Posterior cingulate gyrus (tissue), 11 donors: ENCODE measurements around the gene CYP4F12.

Experiments used
- DNase-seq, 10 donors: peaks; one replicate each; pipeline versions ENCODE4 v3.0.0 to v3.0.0-alpha.2; 2020 to 2021; ENCODE audit warnings: mixed read lengths in 3 of 10
- intact Hi-C: fragments of 100-400 bp; cut with DNase I; formaldehyde crosslinking; loops from one replicate; pipeline ENCODE4 v1.15.1; 2023

The CYP4F12 gene

DNA sequence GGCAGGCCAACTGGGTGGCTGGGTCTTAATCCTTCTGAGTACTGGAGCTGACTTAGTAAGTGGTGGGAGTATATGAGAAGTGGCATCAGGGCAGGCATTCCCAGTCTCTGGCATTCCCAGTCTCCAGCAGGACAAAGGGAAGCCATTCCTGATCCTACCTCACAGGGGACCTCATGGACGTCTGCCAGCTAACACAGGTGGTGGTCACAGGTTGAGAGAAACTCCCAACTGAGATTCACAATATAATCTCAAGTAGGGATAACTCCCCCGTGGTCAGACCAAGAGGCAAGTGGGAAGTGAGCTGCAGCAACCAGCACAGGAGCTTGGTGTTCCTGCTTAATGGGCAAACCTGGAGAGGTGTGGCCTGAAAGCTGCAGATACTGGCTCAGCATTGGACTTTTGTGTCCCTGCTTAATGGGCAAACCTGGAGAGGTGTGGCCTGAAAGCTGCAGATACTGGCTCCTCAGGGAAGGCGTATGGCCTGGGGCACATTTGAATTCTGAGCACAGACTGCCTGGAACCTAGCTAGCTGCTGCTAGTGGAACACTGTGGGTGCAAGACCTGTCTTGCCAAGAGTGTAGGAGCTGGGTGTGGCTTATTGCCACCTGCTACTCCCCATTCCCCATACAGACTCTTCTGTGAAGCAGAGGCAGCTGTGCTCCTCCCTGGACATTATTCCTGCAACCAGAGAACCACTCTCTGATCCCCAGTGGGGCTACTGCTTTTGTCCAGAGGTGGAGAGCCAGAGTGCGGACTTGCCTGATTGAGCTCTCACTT, 29.1 kb downstream of the CYP4F12 start:
- no peak for DNase-seq
- intact Hi-C loops: no loop called here

DNA sequence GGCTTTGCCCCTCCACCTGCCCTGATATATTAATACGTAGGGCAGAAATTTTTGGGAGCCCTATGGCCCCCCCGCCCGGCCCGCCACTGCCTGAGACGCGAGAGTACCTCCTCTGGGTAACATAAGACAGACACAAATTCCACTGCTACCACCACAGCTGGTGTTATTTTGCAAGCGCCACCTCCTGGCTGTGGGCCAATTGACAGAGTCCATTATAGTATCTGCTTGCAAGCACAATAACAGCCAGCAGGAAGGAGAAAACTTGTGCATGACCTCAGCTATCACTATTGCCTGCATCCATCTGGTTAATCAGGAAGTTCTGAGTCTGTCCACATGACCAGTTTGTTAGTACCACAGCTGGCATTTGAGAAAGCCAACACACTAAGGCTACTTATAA, 29.6 kb downstream of the CYP4F12 start:
- intact Hi-C loops: no loop called here
- DNase-seq: peak in 4 of 10 donors; percentile 14 to 35 (median 21)

DNA sequence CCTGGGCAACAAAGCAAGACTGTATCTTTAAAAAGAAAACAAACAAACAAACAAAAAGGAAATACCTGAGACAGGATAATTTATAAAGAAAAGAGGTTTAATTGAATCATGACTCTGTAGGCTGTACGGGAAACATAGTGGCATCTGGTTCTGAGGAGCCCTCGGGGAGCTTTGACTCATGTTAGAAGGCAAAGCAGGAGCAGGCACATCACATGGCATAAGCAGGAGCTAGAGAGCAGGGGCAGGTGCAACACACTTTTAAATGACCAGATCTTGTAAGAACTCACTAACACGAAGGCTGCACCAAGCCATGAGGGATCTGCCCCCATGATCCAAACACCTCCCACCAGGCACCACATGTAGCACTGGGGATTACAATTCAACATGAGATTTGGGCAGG, 41.8 kb downstream of the CYP4F12 start:
- intact Hi-C loops: no loop called here

DNA sequence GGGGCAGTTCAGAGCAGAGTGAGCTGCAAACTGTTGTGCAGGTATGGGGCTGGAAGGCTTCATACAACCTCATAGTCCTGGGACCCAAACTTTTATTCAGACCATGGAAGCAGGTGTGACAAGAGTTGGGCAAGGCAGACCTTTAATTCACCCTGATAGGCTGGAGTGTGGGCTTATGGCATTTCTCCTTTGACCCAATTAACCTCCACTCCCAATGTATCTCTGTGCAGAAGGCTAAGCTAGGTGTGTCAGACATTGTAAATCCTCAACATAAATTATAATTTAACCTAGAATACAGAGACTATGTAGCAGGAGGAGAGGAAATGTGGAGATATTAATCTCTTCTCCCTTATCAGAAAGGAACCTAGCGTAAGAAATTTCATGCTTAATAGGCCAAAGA, 42.8 kb downstream of the CYP4F12 start:
- DNase-seq: no peak
- intact Hi-C loops: no loop called here

More for the DNA sequence above, 41.8 kb downstream of the CYP4F12 start:
- DNase-seq: no peak

DNA sequence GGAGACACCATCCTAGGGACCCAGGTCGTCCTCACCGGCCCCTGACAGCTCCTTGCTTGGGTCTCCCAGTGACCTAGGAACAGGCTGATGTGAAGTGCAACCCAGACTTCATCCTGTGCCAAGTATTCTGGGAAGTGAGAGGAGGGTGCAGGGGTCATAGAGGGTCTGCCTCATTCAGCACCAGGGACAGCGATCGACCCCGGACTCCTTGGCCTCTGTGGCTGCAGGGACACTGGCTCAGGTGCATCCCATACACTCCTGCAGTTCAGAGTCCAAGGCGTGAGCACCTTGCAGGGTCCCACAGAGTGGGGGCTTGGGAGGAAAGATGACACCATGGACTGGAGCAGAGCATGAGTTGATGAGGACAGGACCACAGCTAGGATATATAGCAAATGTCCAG, 44.9 kb downstream of the CYP4F12 start:
- intact Hi-C loops: no loop called here

DNA sequence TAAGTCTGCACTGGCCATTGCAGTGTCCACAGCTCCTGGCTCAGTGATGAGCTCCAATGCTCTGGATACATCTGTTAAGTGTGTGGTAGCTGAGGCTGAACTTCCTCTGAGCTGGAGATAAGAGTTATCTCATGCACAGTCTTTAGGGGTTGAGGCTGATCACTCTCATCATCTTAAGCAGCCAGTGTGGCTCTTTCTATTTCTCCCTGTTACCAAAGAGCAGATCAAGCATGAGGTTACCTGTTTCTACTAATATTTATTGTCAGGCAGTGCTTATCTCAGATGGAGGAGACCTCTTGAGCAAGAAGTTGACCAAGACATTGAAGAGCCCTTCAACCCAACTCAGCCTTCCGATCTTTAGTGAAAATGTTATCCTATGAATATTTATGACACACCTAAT, 48.4 kb downstream of the CYP4F12 start:
- DNase-seq: no peak
- intact Hi-C loops: no loop called here

More for the DNA sequence above, 44.9 kb downstream of the CYP4F12 start:
- no peak for DNase-seq

DNA sequence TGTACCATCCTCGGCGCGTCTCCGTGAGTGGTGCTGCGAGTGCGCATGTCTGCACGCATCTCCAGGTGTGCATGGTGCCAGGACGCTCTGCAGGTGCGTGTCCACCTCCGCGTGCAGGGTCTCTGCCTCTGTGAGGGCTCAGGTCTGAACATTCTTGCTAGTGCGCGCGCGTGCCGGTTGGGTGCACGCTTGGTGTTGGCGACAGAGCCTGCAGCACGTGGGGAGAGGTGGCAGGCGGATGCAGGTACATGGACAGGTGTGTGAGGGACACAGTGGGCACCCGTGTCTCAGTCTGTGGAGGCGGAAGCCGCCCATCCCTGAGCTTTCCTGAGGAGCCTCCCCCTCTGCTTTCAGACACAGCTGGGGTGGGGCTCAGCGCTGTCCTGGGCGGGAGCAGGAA, 50.1 kb downstream of the CYP4F12 start:
- no peak for DNase-seq
- intact Hi-C loops: no loop called here

DNA sequence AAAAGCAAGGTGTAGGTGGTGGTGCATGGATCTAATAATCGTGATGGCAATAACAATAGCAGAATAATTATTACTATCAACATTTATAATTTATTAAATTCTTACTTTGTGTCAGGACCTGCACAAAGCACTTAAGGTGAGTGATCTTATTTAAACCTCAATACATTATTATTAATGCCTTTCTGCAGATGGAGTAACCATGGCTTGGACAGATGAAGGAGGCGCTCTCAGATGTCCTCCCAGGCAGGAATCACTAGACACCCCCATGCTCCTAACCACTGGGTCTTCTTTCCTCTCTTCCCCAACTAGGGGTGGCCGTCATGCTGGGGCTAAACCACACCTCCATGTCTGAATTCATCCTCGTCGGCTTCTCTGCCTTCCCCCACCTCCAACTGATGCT, 54.8 kb downstream of the CYP4F12 start, which contains the start of gene OR10H2:
Gene OR10H2 (plus strand): TSS at position 301 of the 400 bp plus-strand sequence. CDS start 20 bp downstream, at position 321.
- intact Hi-C loops: no loop called here
- no peak for DNase-seq

DNA sequence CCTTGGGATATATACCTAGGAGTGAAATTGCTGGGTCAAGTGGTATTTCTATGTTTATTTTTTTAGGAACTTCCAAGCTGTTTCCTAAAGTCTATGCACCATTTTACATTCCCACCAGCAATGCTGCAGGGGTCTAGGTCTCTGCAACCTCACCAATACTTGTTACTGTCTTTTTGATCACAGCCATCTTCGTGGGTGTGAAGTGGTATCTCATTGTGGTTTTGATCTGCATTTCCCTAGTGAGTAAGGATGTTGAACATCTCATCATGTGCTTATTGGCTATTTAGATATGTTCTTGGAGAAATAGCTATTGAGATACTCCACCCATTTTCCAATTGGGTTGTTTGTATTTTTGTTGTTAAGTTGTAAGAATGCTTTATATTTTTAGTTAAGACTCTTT, 57.7 kb downstream of the CYP4F12 start:
- intact Hi-C loops: no loop called here
- DNase-seq: no peak

DNA sequence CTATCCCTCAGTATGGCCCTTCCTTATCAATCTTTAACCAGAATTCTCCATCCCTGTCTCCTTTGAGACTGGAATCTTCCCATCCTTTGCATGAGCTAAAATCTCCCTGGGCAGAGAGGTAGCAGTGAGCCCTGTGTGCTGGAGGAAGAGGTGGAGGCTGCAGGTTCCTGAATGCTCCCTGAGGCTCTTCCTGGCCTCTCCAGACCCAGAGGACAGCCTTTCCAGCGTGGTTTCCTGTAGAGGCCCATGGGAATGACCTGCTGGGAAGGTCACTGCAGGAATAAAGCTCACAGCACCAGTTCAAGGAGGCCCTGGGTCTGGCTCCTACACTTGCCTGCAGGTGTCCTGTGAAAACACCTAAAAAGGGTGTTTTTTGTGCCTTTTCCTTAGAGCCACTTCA, 59.5 kb downstream of the CYP4F12 start:
- intact Hi-C loops: no loop called here
- no peak for DNase-seq

DNA sequence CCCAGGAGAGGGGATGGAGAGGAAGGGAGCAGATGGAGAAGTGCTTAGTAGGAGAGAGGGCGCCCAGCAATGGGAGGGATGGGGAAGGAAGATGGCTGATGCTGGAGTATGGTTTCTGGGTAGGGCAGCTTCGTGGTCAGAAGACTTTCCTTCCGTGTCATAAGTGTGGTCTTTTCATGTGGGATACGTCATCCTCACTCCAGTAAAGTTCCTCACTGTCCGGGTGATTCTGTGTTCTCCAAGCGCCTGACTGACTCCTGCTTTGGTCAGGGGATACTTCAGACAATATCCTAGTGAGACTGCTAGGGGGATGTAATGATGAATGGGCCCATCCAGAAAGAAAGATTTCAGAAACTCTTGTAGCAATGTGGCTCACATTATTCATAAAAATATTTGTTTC, 61.0 kb downstream of the CYP4F12 start:
- DNase-seq: no peak
- intact Hi-C loops: no loop called here

DNA sequence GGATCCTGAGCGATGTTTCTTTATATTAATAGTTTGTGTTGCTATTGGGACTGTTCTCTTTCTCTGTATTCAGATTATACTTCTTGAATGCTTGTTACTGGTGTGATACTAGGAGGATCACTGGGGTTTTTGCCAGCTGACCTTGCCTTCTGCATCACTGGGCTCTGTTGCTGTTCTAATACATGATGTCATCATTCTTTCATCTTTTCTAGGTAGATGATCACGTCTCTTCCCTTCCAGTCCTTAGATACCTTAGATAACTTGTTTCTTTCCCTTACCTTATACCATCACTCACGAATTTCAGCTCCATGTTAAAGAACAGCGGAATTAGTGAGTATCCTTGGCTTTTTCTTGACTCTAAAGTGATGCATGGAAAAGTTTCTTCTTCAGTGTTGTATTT, 64.8 kb downstream of the CYP4F12 start, which contains the start of gene OR10H3:
Gene OR10H3 (plus strand): TSS at position 264 of the 400 bp plus-strand sequence. CDS start 3,408 bp downstream, outside the sequence.
- no peak for DNase-seq
- intact Hi-C loops: no loop called here

DNA sequence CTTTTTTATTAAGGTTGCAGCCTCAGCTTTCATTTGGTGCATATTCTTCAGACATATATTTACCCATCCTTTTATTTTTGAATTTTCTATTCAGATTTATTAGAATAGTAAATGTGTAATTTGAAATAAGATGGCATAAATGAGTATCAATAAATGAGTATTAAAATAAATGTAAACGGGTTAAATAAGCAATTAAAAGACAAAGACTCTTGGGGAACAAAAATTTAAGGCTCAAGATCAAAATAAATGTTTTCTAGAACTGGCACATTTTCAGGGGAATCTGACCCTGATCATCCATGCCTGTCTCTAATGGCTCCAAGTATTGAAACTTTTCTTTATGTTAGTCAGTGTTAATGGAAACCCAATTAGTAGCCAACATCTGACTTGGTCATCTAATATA, 67.9 kb downstream of the CYP4F12 start:
- DNase-seq: no peak
- intact Hi-C loops: no loop called here
